Stomach (tissue), 9 donors: Measurements from ENCODE around the gene COQ9. TPM values are rescaled to one million over a fixed set of nuclear protein-coding genes. Genes with fewer than 3 reads are reported as not detected.

ENCODE experiments used
- DNase-seq, 2 donors: peaks; one replicate each; pipeline versions ENCODE4 v3.0.0 to v3.0.0-alpha.2; 2013 to 2019
- H3K27ac ChIP-seq, 5 donors: fragments of 200-600 bp in 4 of 5; sonication (generic) in 4 of 5; one replicate each; pipeline ENCODE4 v1.5.1; 2013 to 2019; ENCODE audit warnings: mild to moderate bottlenecking in 1 of 5, moderate library complexity in 1 of 5
- H3K27me3 ChIP-seq, 3 donors: fragments of 200-600 bp; sonication (generic); one replicate each; pipeline ENCODE4 v1.5.1; 2017 to 2019; ENCODE audit warnings: mixed run types in 1 of 3
- H3K36me3 ChIP-seq, 4 donors: fragments of 200-600 bp; sonication (generic); 1 replicate in 3 of 4; 2 replicates in 1 of 4; pipeline ENCODE4 v1.5.1; 2016 to 2019
- H3K4me1 ChIP-seq, 4 donors: fragments of 200-600 bp; sonication (generic); one replicate each; pipeline ENCODE4 v1.5.1; 2016 to 2019
- H3K4me3 ChIP-seq, 4 donors: fragments of 200-600 bp; sonication (generic) in 3 of 4; one replicate each; pipeline ENCODE4 v1.5.1; 2016 to 2019; ENCODE audit warnings: mild to moderate bottlenecking in 1 of 4
- H3K9me3 ChIP-seq, 4 donors: fragments of 200-600 bp; sonication (generic); one replicate each; pipeline ENCODE4 v1.5.1; 2016 to 2019
- CTCF ChIP-seq, 7 experiments: fragments of 450-650 bp in 4 of 7; fragments of 200-600 bp in 3 of 7; sonication (generic) in 3 of 7; IDR thresholded peaks; one replicate each; pipeline ENCODE4 v1.5.1; 2016 to 2019; ENCODE audit warnings: antibody characterized with exemption in 7 of 7, control low read depth in 2 of 7, mild to moderate bottlenecking in 1 of 7
- EP300 ChIP-seq: sonication (generic); formaldehyde crosslinking; IDR thresholded peaks from one replicate; pipeline ENCODE4 v1.6.1; 2017; ENCODE audit warnings: antibody characterized with exemption
- POLR2A ChIP-seq, 4 donors: fragments of 450-650 bp; IDR thresholded peaks; one replicate each; pipeline ENCODE4 v1.6.1; 2016; ENCODE audit warnings: antibody characterized with exemption in 4 of 4, control low read depth in 2 of 4, mild to moderate bottlenecking in 1 of 4, moderate library complexity in 1 of 4
- POLR2AphosphoS5 ChIP-seq, 3 donors: sonication (generic); formaldehyde crosslinking; IDR thresholded peaks; one replicate each; pipeline ENCODE4 v1.6.1; 2016; ENCODE audit warnings: antibody characterized with exemption in 3 of 3
- WGBS, 5 donors: extraction: QIAGEN DNeasy Blood & Tissue Kit in 3 of 5; methylation state at CpG; one replicate each; pipeline versions ENCODE4 v1.1.5 to v1.1.7; 2013 to 2018; 5-methylcytosine and 5-hydroxymethylcytosine counted together
- intact Hi-C: fragments of 100-400 bp; cut with DNase I; formaldehyde crosslinking; loops from one replicate; pipeline ENCODE4 v1.15.1; 2023; ENCODE audit warnings: low total_unique reads
- polyA plus RNA-seq, 3 donors: library from polyadenylated mRNA; stranded (reverse); fragments of 200-250 nt; gene quantifications; one replicate each; pipeline ENCODE4 v1.2.3, GENCODE V29; 2013
- total RNA-seq, 5 donors: library from RNA; depleted of rRNA; stranded (reverse); fragments of >200 nt; gene quantifications; one replicate each; pipeline versions ENCODE4 v1.1.0 to v1.2.3, GENCODE V29; 2014 to 2016
- donor health status: healthy with polysubstance abuse.
- donor health status: Bipolar disorder and iron deficiency.
- donor health status: healthy.

COQ9 gene
- total and polyA plus RNA-seq, 8 donors: 40.6 to 108 (median 66.7) TPM

- intact Hi-C loops: no loop called here
- Histone ChIP-seq H3K4me1 (peaks cover 51 to 81% (median 76%) of the 10 kb centered on the region in 4 donors), H3K27me3 (no peaks in the 10 kb centered on the region), H3K36me3 (peaks cover 39 to 64% (median 55%) of the 10 kb centered on the region in 4 donors), H3K27ac (no peak overlapping the region), H3K4me3 (no peak overlapping the region), H3K9me3 (no peaks in the 10 kb centered on the region)
- WGBS, 5 donors: 75 to 86% (median 84%) methylated on average over 23 to 30 of the region's 30 CpGs
- DNase-seq: no peak
- TF ChIP-seq POLR2AphosphoS5 (IDR thresholded peaks at IDR 0.05) (no peak), EP300 (no peak), POLR2A (IDR thresholded peaks at IDR 0.05) (no peak), CTCF (IDR thresholded peaks at IDR 0.05) (no peak)
These were observed 27.7 kb downstream of the COQ9 start for GRCh38 chr16:57474671-57475661.

GRCh38 chr16:57475711-57476339 is 28.5 kb downstream of the COQ9 start:
- intact Hi-C loops: no loop called here
- peak in 1 of 2 donors; percentile 83 for DNase-seq
- H3K9me3 ChIP-seq: no peaks in the 10 kb centered on the region
- TF ChIP-seq CTCF (IDR thresholded peaks at IDR 0.05) (peak in 4 of 7 experiments; percentile 20 to 56 (median 28)), EP300 (no peak)
- H3K36me3 ChIP-seq: peaks cover 32 to 55% (median 46%) of the 10 kb centered on the region in 4 donors
- no peaks in the 10 kb centered on the region for H3K27me3 ChIP-seq
- H3K27ac ChIP-seq: peak overlapping the region in 3 of 5 donors; percentile 4 to 45 (median 32)
- H3K4me3 ChIP-seq: no peak overlapping the region
- 19 to 37% (median 28%) methylated on average over 9 to 12 of the region's 12 CpGs for WGBS, 5 donors
- peaks cover 53 to 81% (median 76%) of the 10 kb centered on the region in 4 donors for H3K4me1 ChIP-seq

- no peak for TF ChIP-seq CTCF (IDR thresholded peaks at IDR 0.05)
- no peak for TF ChIP-seq EP300
- TF ChIP-seq POLR2A (IDR thresholded peaks at IDR 0.05): no peak
- TF ChIP-seq POLR2AphosphoS5 (IDR thresholded peaks at IDR 0.05): no peak
- WGBS, 5 donors: 77 to 88% (median 80%) methylated on average over 4 to 6 of the region's 6 CpGs
- Histone ChIP-seq H3K9me3 (no peaks in the 10 kb centered on the region), H3K27me3 (no peaks in the 10 kb centered on the region), H3K4me1 (peaks cover 45 to 81% (median 72%) of the 10 kb centered on the region in 4 donors), H3K4me3 (no peak overlapping the region), H3K36me3 (peaks cover 25 to 45% (median 37%) of the 10 kb centered on the region in 4 donors), H3K27ac (peak overlapping the region in 3 of 5 donors; percentile 1 to 45 (median 4))
- no peak for DNase-seq
- intact Hi-C loops: no loop called here
These were observed 29.5 kb downstream of the COQ9 start for GRCh38 chr16:57476546-57477410.
